Hippocampal formation (tissue), 2 donors: Measurements from ENCODE around the gene RNU2-63P.
"Not testable (repeated sequence)": the region's sequence is repeated elsewhere in the genome, so short reads cannot be mapped to it uniquely, and the experiment has no call there.

Experiments used
- DNase-seq, 2 donors: peaks; one replicate each; lab custom pipeline; 2025; lab: John Stamatoyannopoulos, UW

The RNU2-63P gene

GRCh38 chr2:88028931-88029330, 12.6 kb upstream of the RNU2-63P start:
- DNase-seq: no peak

GRCh38 chr2:88027697-88028389, 11.5 kb upstream of the RNU2-63P start:
- peak in 1 of 2 donors; percentile 19 for DNase-seq

- no peak for DNase-seq
These were observed 8.2 kb upstream of the RNU2-63P start for GRCh38 chr2:88024509-88024908.

GRCh38 chr2:88022669-88022921, 6.2 kb upstream of the RNU2-63P start:
- DNase-seq: no peak

GRCh38 chr2:88019985-88020384, 3.6 kb upstream of the RNU2-63P start:
- no peak for DNase-seq

- no peak for DNase-seq
These were observed 2.6 kb upstream of the RNU2-63P start for GRCh38 chr2:88018909-88019308.

- not testable (repeated sequence) for DNase-seq
These were observed 1.9 kb upstream of the RNU2-63P start for GRCh38 chr2:88018077-88018805.

GRCh38 chr2:88017780-88018038, 1.4 kb upstream of the RNU2-63P start:
- DNase-seq: not testable (repeated sequence)

GRCh38 chr2:88016960-88017779, 823 bp upstream of the RNU2-63P start:
- peak in 1 of 2 donors; percentile 56 for DNase-seq

- peak in 1 of 2 donors; percentile 74 for DNase-seq
These were observed 5.3 kb downstream of the RNU2-63P start for GRCh38 chr2:88011011-88011410.

GRCh38 chr2:88010136-88010535, 6.2 kb downstream of the RNU2-63P start:
- DNase-seq: no peak

GRCh38 chr2:88006912-88007439, 9.4 kb downstream of the RNU2-63P start:
- no peak for DNase-seq

- no peak for DNase-seq
These were observed 10.6 kb downstream of the RNU2-63P start for GRCh38 chr2:88005776-88006175.

- no peak for DNase-seq
These were observed 13.1 kb downstream of the RNU2-63P start for GRCh38 chr2:88003074-88003755.

GRCh38 chr2:88002359-88002707, 14.0 kb downstream of the RNU2-63P start:
- no peak for DNase-seq

GRCh38 chr2:88000474-88000873, 15.9 kb downstream of the RNU2-63P start:
- not testable (repeated sequence) for DNase-seq

GRCh38 chr2:87996570-87996969, 19.8 kb downstream of the RNU2-63P start:
- DNase-seq: no peak

- no peak for DNase-seq
These were observed 20.6 kb downstream of the RNU2-63P start for GRCh38 chr2:87995756-87996155.

GRCh38 chr2:87994304-87994850, 22.0 kb downstream of the RNU2-63P start:
- not testable (repeated sequence) for DNase-seq

GRCh38 chr2:87992569-87992968, 23.8 kb downstream of the RNU2-63P start:
- DNase-seq: not testable (repeated sequence)

GRCh38 chr2:87987473-87987872, 28.9 kb downstream of the RNU2-63P start:
- DNase-seq: not testable (repeated sequence)

- not testable (repeated sequence) for DNase-seq
These were observed 30.4 kb downstream of the RNU2-63P start for GRCh38 chr2:87985902-87986301.
